GM03348 (cell line): ENCODE data around the gene ST3GAL6.

Source experiments
- DNase-seq: peaks from one replicate; pipeline ENCODE4 v3.0.0; 2012; ENCODE audit warnings: low spot score

The ST3GAL6 gene

GRCh38 chr3:98777286-98777685 is 14.1 kb downstream of the ST3GAL6 start:
- no peak for DNase-seq

- peak; percentile 52 for DNase-seq
These were observed 14.7 kb downstream of the ST3GAL6 start for GRCh38 chr3:98777801-98778220.

- no peak for DNase-seq
These were observed 15.2 kb downstream of the ST3GAL6 start for GRCh38 chr3:98778383-98778782.

GRCh38 chr3:98778852-98779413 is 15.8 kb downstream of the ST3GAL6 start:
- peak; percentile 63 for DNase-seq

- DNase-seq: no peak
These were observed 16.6 kb downstream of the ST3GAL6 start for GRCh38 chr3:98779541-98780335.

- DNase-seq: no peak
These were observed 17.2 kb downstream of the ST3GAL6 start for GRCh38 chr3:98780343-98780742.

GRCh38 chr3:98782824-98783500 is 19.8 kb downstream of the ST3GAL6 start:
- DNase-seq: no peak

- no peak for DNase-seq
These were observed 20.9 kb downstream of the ST3GAL6 start for GRCh38 chr3:98784042-98784441.

- DNase-seq: peak; percentile 71
These were observed 21.8 kb downstream of the ST3GAL6 start for GRCh38 chr3:98784666-98785600.

- peak; percentile 21 for DNase-seq
These were observed 23.3 kb downstream of the ST3GAL6 start for GRCh38 chr3:98786364-98787006.

GRCh38 chr3:98787181-98787580 is 24.0 kb downstream of the ST3GAL6 start:
- DNase-seq: no peak

GRCh38 chr3:98788651-98789050 is 25.5 kb downstream of the ST3GAL6 start:
- DNase-seq: no peak

- no peak for DNase-seq
These were observed 28.5 kb downstream of the ST3GAL6 start for GRCh38 chr3:98791341-98792325.

GRCh38 chr3:98793971-98794370 is 30.8 kb downstream of the ST3GAL6 start:
- peak; percentile 14 for DNase-seq

GRCh38 chr3:98796334-98796733 is 33.2 kb downstream of the ST3GAL6 start:
- no peak for DNase-seq

GRCh38 chr3:98797905-98798304 is 34.8 kb downstream of the ST3GAL6 start:
- no peak for DNase-seq

GRCh38 chr3:98798820-98799219 is 35.7 kb downstream of the ST3GAL6 start:
- no peak for DNase-seq

- no peak for DNase-seq
These were observed 36.3 kb downstream of the ST3GAL6 start for GRCh38 chr3:98799479-98799878.

GRCh38 chr3:98800401-98800800 is 37.3 kb downstream of the ST3GAL6 start:
- DNase-seq: no peak

GRCh38 chr3:98801043-98801747 is 38.1 kb downstream of the ST3GAL6 start:
- DNase-seq: no peak
